Fibroblast of lung (primary cell): ENCODE measurements around the gene SUMF2. TPM values are rescaled to one million over a fixed set of nuclear protein-coding genes. Genes with fewer than 3 reads are reported as not detected.
A peak's percentile ranks its signal among the peaks of the same experiment; 100 is the strongest.
"Not testable (repeated sequence)": the region's sequence is repeated elsewhere in the genome, so short reads cannot be mapped to it uniquely, and the experiment has no call there.

Experiments used
- DNase-seq, 2 donors: peaks; one replicate each; pipeline versions ENCODE4 v3.0.0 to v3.0.0-alpha.2; 2010; ENCODE audit warnings: low read depth in 2 of 2
- H2AFZ ChIP-seq: 2 replicates; pipeline ENCODE4 v1.5.1; 2012; ENCODE audit warnings: low read length, control low read depth, inconsistent platforms
- H3K27ac ChIP-seq: 2 replicates; pipeline ENCODE4 v1.5.1; 2011; ENCODE audit warnings: low read length, control low read depth; ENCODE audit not compliant: insufficient read depth
- H3K27me3 ChIP-seq: 2 replicates; pipeline ENCODE4 v1.5.1; 2011; ENCODE audit warnings: mild to moderate bottlenecking, low read length; ENCODE audit not compliant: control insufficient read depth, insufficient read depth
- H3K36me3 ChIP-seq: 2 replicates; pipeline ENCODE4 v1.5.1; 2011; ENCODE audit warnings: low read length; ENCODE audit not compliant: control insufficient read depth, insufficient read depth
- H3K4me1 ChIP-seq: 2 replicates; pipeline ENCODE4 v1.5.1; 2011; ENCODE audit warnings: low read length; ENCODE audit not compliant: control insufficient read depth, insufficient read depth; ENCODE audit errors: extremely low read depth
- H3K4me2 ChIP-seq: 2 replicates; pipeline ENCODE4 v1.5.1; 2011; ENCODE audit warnings: low read length, control low read depth; ENCODE audit not compliant: insufficient read depth; ENCODE audit errors: extremely low read depth
- H3K4me3 ChIP-seq, 4 experiments: fragments of 200-600 bp in 1 of 4; sonication (generic) in 1 of 4; replicated peaks in 1 of 4; 2 replicates each; pipeline ENCODE4 v1.5.1; 2011 to 2016; ENCODE audit warnings: low read length in 4 of 4, low read depth in 3 of 4, mild to moderate bottlenecking in 3 of 4, control low read depth in 2 of 4, inconsistent platforms in 1 of 4, mixed read lengths in 1 of 4; ENCODE audit not compliant: insufficient read depth in 1 of 4; ENCODE audit errors: control extremely low read depth in 1 of 4
- H3K79me2 ChIP-seq: 2 replicates; pipeline ENCODE4 v1.5.1; 2012; ENCODE audit warnings: mild to moderate bottlenecking, low read length, inconsistent platforms; ENCODE audit not compliant: control insufficient read depth, insufficient read depth
- H3K9ac ChIP-seq: 2 replicates; pipeline ENCODE4 v1.5.1; 2011; ENCODE audit warnings: mild to moderate bottlenecking, low read length, control low read depth; ENCODE audit not compliant: insufficient read depth
- H3K9me3 ChIP-seq: 2 replicates; pipeline ENCODE4 v1.5.1; 2012; ENCODE audit warnings: low read depth, low read length; ENCODE audit not compliant: control insufficient read depth, insufficient read depth
- H4K20me1 ChIP-seq: 2 replicates; pipeline ENCODE4 v1.5.1; 2011; ENCODE audit warnings: low read length; ENCODE audit not compliant: control insufficient read depth, insufficient read depth; ENCODE audit errors: extremely low read depth
- EZH2 ChIP-seq: IDR thresholded peaks from 2 replicates; pipeline ENCODE4 v1.5.1; 2012; ENCODE audit warnings: low read length, control low read depth, mild to moderate bottlenecking; ENCODE audit errors: missing control alignments
- polyA minus RNA-seq: library from RNA; depleted of rRNA, polyadenylated mRNA; stranded (reverse); fragments of >200 nt; gene quantifications from 2 replicates; pipeline ENCODE4 v1.2.3, GENCODE V29; 2011; ENCODE audit warnings: low replicate concordance
- polyA plus RNA-seq, 2 donors: library from polyadenylated mRNA; depleted of rRNA in 1 of 2; stranded (reverse) in 1 of 2; unstranded in 1 of 2; fragments of >200 nt; gene quantifications; 2 replicates each; pipeline ENCODE4 v1.2.1, GENCODE V29; 2011 to 2012; ENCODE audit warnings: missing spikeins in 1 of 2
- total RNA-seq: library from RNA; depleted of rRNA; stranded (reverse); fragments of >200 nt; gene quantifications from 2 replicates; pipeline ENCODE4 v1.2.1, GENCODE V29; 2014
- TF ChIP-seq, protein P1 (sequence below), 2 donors: IDR thresholded peaks in 1 of 2; conservative IDR thresholded peaks in 1 of 2; 1 replicate in 1 of 2; 2 replicates in 1 of 2; pipeline ENCODE4 v1.5.1; 2011 to 2012; ENCODE audit warnings: low read length in 2 of 2, control low read depth in 1 of 2, inconsistent platforms in 1 of 2, low read depth in 1 of 2, mild to moderate bottlenecking in 1 of 2

The SUMF2 gene
- total RNA-seq: 199 and 229 TPM in 2 replicates
- polyA plus RNA-seq: 118 and 163 TPM in 2 replicates
- 127 and 170 TPM in 2 replicates for polyA plus RNA-seq (2012)
- 85.4 and 115 TPM in 2 replicates for polyA minus RNA-seq

DNA sequence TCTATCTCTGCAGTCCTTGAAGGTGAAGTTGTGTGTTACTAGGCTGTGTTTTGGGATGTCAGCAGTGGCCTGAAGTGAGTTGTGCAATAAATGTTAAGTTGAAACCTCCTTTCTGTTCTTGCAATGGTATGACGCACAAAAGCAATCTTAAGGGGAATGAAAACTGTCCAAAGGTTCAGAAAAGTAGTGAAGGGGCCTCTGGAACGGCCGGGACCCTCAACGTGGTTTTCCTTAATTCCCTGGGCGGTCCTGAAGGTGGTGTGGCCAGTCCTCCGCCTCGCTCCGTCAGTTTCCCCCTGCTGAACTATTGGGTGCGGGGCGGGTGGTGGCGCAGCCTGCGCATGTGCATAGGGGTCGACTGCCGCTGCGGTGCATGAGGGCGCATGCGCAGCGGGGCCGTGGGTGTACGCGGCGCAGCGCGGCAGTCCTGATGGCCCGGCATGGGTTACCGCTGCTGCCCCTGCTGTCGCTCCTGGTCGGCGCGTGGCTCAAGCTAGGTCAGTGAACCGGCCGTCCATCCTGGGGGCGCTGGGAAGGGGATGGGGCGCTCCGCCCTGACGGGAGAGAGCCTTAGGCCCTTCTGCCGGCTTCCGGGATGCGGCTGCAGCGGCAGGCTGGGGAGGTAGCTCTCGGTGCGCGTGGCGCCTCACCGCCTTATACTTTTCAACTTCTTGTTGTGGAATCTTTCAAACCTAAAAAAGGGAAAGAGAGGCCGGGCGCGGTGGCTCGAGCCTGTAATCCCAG lies at the start of gene SUMF2:
Gene SUMF2, plus strand, starts transcription at position 405 of the 744 bp plus-strand sequence. Its CDS starts 26 bp downstream, at position 431.
- peaks cover 12% of the 10 kb centered on the region for H3K79me2 ChIP-seq
- peaks cover 16% of the 10 kb centered on the region for H3K4me1 ChIP-seq
- H3K4me2 ChIP-seq: peak within 1 kb of the TSS; percentile 69
- H3K27ac ChIP-seq: peak within 1 kb of the TSS; percentile 82
- peak; percentile 81 to 91 for DNase-seq
- H3K27me3 ChIP-seq: no peaks in the 10 kb centered on the region
- peak within 1 kb of the TSS; percentile 81 for H2AFZ ChIP-seq
- no peaks in the 10 kb centered on the region for H4K20me1 ChIP-seq
- peak within 1 kb of the TSS; percentile 65 to 96 (median 84) for H3K4me3 ChIP-seq
- TF ChIP-seq EZH2: no peak
- TF ChIP-seq, protein P1, sequence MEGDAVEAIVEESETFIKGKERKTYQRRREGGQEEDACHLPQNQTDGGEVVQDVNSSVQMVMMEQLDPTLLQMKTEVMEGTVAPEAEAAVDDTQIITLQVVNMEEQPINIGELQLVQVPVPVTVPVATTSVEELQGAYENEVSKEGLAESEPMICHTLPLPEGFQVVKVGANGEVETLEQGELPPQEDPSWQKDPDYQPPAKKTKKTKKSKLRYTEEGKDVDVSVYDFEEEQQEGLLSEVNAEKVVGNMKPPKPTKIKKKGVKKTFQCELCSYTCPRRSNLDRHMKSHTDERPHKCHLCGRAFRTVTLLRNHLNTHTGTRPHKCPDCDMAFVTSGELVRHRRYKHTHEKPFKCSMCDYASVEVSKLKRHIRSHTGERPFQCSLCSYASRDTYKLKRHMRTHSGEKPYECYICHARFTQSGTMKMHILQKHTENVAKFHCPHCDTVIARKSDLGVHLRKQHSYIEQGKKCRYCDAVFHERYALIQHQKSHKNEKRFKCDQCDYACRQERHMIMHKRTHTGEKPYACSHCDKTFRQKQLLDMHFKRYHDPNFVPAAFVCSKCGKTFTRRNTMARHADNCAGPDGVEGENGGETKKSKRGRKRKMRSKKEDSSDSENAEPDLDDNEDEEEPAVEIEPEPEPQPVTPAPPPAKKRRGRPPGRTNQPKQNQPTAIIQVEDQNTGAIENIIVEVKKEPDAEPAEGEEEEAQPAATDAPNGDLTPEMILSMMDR (conservative IDR thresholded peaks at IDR 0.05 in 1 of 2, IDR thresholded peaks at IDR 0.05 in 1 of 2; ENCODE audit: low read depth in 1 of 2, low read length in 2 of 2): peak in 1 of 2 donors; percentile 12
- peaks cover 10% of the 10 kb centered on the region for H3K36me3 ChIP-seq
- peak within 1 kb of the TSS; percentile 86 for H3K9ac ChIP-seq
- no peaks in the 10 kb centered on the region for H3K9me3 ChIP-seq

DNA sequence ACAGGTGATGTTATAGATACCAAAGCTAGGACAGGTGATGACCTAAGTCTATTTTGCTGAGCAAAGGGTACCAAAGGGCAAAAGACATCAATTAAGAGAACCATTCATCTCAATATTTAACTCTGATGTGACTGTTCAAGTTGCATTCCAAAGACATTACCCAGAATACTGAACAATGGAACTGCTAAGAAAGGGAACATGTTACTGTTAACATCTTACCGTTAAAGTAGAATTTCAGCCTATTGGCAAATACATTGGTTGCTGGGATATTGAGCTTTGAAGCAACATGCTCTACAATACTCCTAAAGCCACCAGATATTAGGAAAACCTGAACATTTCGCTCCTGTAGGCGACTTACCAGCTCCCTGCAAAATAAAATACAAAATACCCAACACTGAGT lies 47.1 kb upstream of the SUMF2 start:
- H3K36me3 ChIP-seq, DNase-seq, H3K4me3 ChIP-seq: not testable (repeated sequence)

DNA sequence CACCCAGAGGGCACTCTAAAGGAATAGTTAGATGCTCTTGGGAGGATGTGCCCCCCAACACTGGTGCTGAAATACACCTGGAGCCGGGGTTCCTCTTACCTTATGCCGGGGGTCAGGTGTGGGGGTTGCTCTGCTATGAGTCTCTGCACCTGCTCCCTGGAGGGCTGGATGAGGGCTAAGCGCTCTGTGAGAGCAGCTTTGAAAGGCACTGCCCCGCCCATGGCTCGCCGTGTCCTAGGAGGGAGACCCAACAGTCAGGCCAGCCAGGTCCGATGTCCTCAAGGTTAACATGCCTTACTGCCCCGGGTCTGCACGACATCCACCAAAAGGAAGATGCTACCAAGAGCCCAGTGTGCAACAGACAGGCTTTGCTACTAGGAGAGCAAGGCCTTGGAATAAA lies 44.6 kb upstream of the SUMF2 start:
- Histone ChIP-seq H3K9me3 (no peaks in the 10 kb centered on the region), H4K20me1 (no peaks in the 10 kb centered on the region), H3K4me3 (no peak overlapping the region), H2AFZ (no peak overlapping the region), H3K79me2 (no peaks in the 10 kb centered on the region), H3K36me3 (no peaks in the 10 kb centered on the region), H3K4me1 (no peaks in the 10 kb centered on the region), H3K9ac (no peak overlapping the region), H3K27ac (no peak overlapping the region), H3K4me2 (no peak overlapping the region), H3K27me3 (no peaks in the 10 kb centered on the region)
- DNase-seq: no peak
- no peak for TF ChIP-seq EZH2
- TF ChIP-seq, protein P1 (conservative IDR thresholded peaks at IDR 0.05 in 1 of 2, IDR thresholded peaks at IDR 0.05 in 1 of 2; ENCODE audit: low read depth in 1 of 2, low read length in 2 of 2): no peak

More for the DNA sequence above, 47.1 kb upstream of the SUMF2 start:
- not testable (repeated sequence) for H3K27ac ChIP-seq, H3K9me3 ChIP-seq, H4K20me1 ChIP-seq, H3K4me2 ChIP-seq, H3K9ac ChIP-seq, H2AFZ ChIP-seq, H3K79me2 ChIP-seq, H3K27me3 ChIP-seq, H3K4me1 ChIP-seq
